GM18502 (cell line): Measurements from ENCODE around the gene S1PR3.

Experiments
- ATAC-seq: cut with Tn5 transposase; IDR thresholded peaks from one replicate; pipeline ENCODE4 v1.9.1; 2021; ENCODE audit warnings: mild to moderate bottlenecking; ENCODE audit not compliant: unreplicated experiment, poor library complexity

S1PR3 gene

GRCh38 chr9:88966894-88967676 lies 24.2 kb upstream of the S1PR3 start:
- ATAC-seq: no peak

DNA sequence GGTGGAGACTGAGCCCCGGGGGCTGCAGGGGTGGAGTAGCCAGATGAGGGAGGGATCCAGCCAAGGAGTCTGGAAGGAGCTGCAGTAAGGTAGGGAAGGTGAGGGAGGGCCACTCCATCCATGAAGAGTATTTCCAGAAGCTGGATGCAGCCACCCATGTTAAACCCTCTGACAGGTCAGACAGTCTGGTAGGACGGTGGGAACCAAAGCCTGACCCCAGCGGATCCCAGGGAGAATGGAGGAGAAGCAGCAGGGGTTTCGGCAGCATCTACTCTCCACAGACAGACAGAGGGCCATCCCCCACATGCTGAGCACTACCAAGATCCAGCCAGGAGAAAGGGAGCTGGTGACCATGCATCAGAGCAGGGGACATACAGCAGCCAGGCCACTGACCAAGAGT lies 22.5 kb upstream of the S1PR3 start:
- no peak for ATAC-seq

- ATAC-seq: no peak
Observed at GRCh38 chr9:88969646-88970373, 21.5 kb upstream of the S1PR3 start.

- ATAC-seq: no peak
Observed at GRCh38 chr9:88971131-88971960, 19.9 kb upstream of the S1PR3 start.

- no peak for ATAC-seq
Observed at GRCh38 chr9:88972401-88972800, 18.9 kb upstream of the S1PR3 start.

GRCh38 chr9:88973281-88974045 lies 17.8 kb upstream of the S1PR3 start:
- no peak for ATAC-seq

DNA sequence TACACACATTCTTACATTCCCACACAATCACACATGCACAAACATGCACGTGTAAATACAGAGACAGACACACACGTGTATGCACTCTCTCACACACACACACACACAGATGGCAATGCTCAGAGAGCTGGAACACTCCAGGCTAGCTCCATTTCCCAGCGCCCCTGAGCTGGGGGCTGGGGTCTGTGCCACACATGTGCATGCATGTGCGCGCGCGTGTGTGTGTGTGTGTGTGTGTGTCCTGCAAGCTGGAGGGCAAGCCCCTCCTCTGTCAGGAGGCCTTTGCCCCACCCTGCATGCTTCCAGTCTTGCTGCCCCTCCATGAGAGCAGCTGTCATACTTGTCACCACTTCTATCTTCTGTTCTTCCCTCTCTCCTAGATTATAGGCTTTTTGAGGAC lies 16.6 kb upstream of the S1PR3 start:
- ATAC-seq: no peak

GRCh38 chr9:88975966-88976889 lies 15.0 kb upstream of the S1PR3 start:
- ATAC-seq: no peak

- no peak for ATAC-seq
Observed at GRCh38 chr9:88976890-88977257, 14.4 kb upstream of the S1PR3 start.

DNA sequence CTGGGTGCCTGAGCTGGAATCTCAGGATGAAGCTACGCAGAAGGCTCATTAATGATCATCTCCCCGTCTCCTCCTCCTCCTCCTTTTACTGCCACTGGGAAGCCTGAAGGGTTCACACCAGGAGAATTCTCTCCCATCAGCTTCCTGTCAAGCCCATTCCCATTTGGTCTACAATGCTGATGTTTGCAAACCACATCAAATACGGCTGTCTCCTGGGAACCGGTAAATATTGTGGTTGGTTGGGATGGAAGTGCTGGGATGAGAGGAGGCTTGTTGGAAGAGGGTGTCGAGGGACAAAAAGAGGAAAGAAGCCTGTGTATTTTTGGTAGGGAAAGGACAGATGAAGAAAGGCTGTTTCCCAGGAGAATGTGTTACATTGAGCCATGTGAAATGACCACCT lies 13.2 kb upstream of the S1PR3 start:
- no peak for ATAC-seq

GRCh38 chr9:88979021-88979420 lies 12.2 kb upstream of the S1PR3 start:
- ATAC-seq: no peak

DNA sequence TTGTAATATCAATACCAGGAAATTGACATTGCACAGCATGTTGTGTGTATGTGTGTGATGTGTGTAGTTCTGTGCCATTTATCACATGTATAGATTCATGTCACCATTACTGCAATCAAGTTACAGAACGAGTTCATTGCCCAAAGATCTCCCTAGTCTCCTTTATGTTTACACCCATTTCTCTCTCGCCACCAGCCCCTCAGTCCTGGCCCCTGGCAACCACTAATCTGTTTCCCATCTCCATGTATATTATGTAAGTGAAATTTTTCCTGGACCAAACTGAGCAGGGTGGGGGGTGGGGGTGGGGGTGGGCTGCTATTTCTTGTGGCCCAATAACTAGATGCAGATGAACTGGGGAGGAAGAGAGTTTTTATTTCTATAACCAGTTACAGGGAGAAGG lies 11.5 kb upstream of the S1PR3 start:
- no peak for ATAC-seq

- ATAC-seq: no peak
Observed at GRCh38 chr9:88980740-88981203, 10.5 kb upstream of the S1PR3 start.

GRCh38 chr9:88983865-88984542 lies 7.3 kb upstream of the S1PR3 start:
- no peak for ATAC-seq

- ATAC-seq: no peak
Observed at GRCh38 chr9:88984543-88984883, 6.8 kb upstream of the S1PR3 start.

DNA sequence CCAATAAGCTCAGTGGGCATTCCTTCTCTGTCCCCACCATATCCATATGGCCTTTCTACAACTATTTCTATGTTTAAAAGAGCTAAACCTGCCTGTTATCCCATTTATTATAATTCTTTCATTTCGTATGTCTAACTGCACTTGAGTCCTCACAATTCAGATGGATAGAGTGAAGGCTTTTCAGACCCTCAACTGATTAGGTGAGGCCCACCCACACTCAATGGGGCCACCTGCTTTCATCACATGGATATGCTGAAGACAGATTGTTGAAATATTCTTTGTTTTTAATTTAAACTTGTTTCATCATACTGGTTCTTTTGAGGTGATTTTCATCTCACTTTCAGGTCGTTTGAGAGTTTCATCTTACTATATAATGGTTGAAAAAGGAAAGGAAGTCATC lies 5.7 kb upstream of the S1PR3 start:
- no peak for ATAC-seq

GRCh38 chr9:88986776-88987175 lies 4.5 kb upstream of the S1PR3 start:
- no peak for ATAC-seq

GRCh38 chr9:88987661-88988060 lies 3.6 kb upstream of the S1PR3 start:
- no peak for ATAC-seq
